Panc1 (cell line): ENCODE measurements around the gene VCX3B.

Experiments used
- CTCF ChIP-seq: fragments of 450-650 bp; IDR thresholded peaks from 2 replicates; pipeline ENCODE4 v1.5.1; 2017; ENCODE audit warnings: mild to moderate bottlenecking
- POLR2AphosphoS5 ChIP-seq: IDR thresholded peaks from 2 replicates; pipeline ENCODE4 v1.6.1; 2012; ENCODE audit warnings: mild to moderate bottlenecking, low read depth, low read length, moderate library complexity
- REST ChIP-seq, 2 experiments: IDR thresholded peaks; 2 replicates each; pipeline ENCODE4 v1.6.1; 2011 to 2012; ENCODE audit warnings: low read depth in 2 of 2, control low read depth in 1 of 2, low read length in 1 of 2, mild to moderate bottlenecking in 1 of 2, moderate library complexity in 1 of 2; ENCODE audit not compliant: insufficient read depth in 1 of 2
- SIN3A ChIP-seq: IDR thresholded peaks from 2 replicates; pipeline ENCODE4 v1.6.1; 2012; ENCODE audit warnings: low read depth, mild to moderate bottlenecking, low read length, moderate library complexity, borderline replicate concordance; ENCODE audit not compliant: insufficient read depth

- TF ChIP-seq CTCF (no peak), POLR2AphosphoS5 (no peak), REST (IDR thresholded peaks at IDR 0.05; ENCODE audit: insufficient read depth in 1 of 2, low read depth in 2 of 2, low read length in 1 of 2) (no peak), SIN3A (no peak)
These were observed 17.3 kb upstream of the VCX3B start for GRCh38 chrX:8447368-8447767.
